GM23338 (cell line): ENCODE results near the gene ATG7. TPM values are rescaled to one million over a fixed set of nuclear protein-coding genes. Genes with fewer than 3 reads are reported as not detected.
"Not testable (repeated sequence)": the region's sequence is repeated elsewhere in the genome, so short reads cannot be mapped to it uniquely, and the experiment has no call there.

ENCODE experiments used
- ATAC-seq: fragments of 200-7000 bp; cut with Tn5 transposase; 3 replicates; pipeline ENCODE4 v1.9.1; 2020
- DNase-seq: peaks from one replicate; pipeline ENCODE4 v3.0.0-alpha.2; 2015; ENCODE audit warnings: low spot score
- H2AFZ ChIP-seq: fragments of 200-600 bp; sonication (generic); 2 replicates; pipeline ENCODE4 v1.8.0; 2016; ENCODE audit warnings: antibody characterized with exemption, mild to moderate bottlenecking, moderate library complexity
- H3F3A ChIP-seq: fragments of 200-600 bp; sonication (generic); replicated peaks from 2 replicates; pipeline ENCODE4 v1.8.0; 2017; ENCODE audit warnings: antibody characterized with exemption, mixed run types, low read depth
- H3K27ac ChIP-seq: fragments of 200-600 bp; sonication (generic); 2 replicates; pipeline ENCODE4 v1.6.1; 2016; ENCODE audit warnings: low read depth
- H3K27me3 ChIP-seq: fragments of 200-600 bp; sonication (generic); 2 replicates; pipeline ENCODE4 v1.8.0; 2016; ENCODE audit warnings: mild to moderate bottlenecking, mixed run types, moderate library complexity; ENCODE audit not compliant: insufficient read depth
- H3K36me3 ChIP-seq: fragments of 200-600 bp; sonication (generic); 2 replicates; pipeline ENCODE4 v1.8.0; 2016; ENCODE audit warnings: mild to moderate bottlenecking; ENCODE audit not compliant: insufficient read depth
- H3K4me1 ChIP-seq: fragments of 200-600 bp; sonication (generic); 2 replicates; pipeline ENCODE4 v1.8.0; 2016; ENCODE audit warnings: mild to moderate bottlenecking, moderate library complexity; ENCODE audit not compliant: insufficient read depth
- H3K4me2 ChIP-seq: fragments of 200-600 bp; sonication (generic); 2 replicates; pipeline ENCODE4 v1.7.1; 2017; ENCODE audit warnings: mixed run types
- H3K4me3 ChIP-seq: fragments of 200-600 bp; sonication (generic); 2 replicates; pipeline ENCODE4 v1.6.1; 2016; ENCODE audit warnings: mixed run types
- H3K79me2 ChIP-seq: fragments of 200-600 bp; sonication (generic); replicated peaks from 2 replicates; pipeline ENCODE4 v1.8.0; 2017; ENCODE audit warnings: mild to moderate bottlenecking; ENCODE audit not compliant: insufficient read depth
- H3K9me2 ChIP-seq: fragments of 200-600 bp; sonication (generic); 2 replicates; pipeline ENCODE4 v1.8.0; 2017; ENCODE audit not compliant: insufficient read depth
- H4K20me1 ChIP-seq: fragments of 200-600 bp; sonication (generic); replicated peaks from 2 replicates; pipeline ENCODE4 v1.8.0; 2017; ENCODE audit warnings: mild to moderate bottlenecking; ENCODE audit not compliant: insufficient read depth
- H3K27ac Mint-ChIP-seq: 2 replicates; pipeline ENCODE4 v1.8.0; 2020; ENCODE audit warnings: inconsistent platforms, mild to moderate bottlenecking, moderate library complexity, mixed read lengths
- H3K27me3 Mint-ChIP-seq: 3 replicates; pipeline ENCODE4 v1.8.0; 2022; ENCODE audit warnings: low read depth, mild to moderate bottlenecking, moderate library complexity, mixed read lengths, inconsistent platforms; ENCODE audit not compliant: insufficient read depth, poor library complexity
- H3K36me3 Mint-ChIP-seq: 3 replicates; pipeline ENCODE4 v1.8.0; 2021; ENCODE audit warnings: low read depth, mild to moderate bottlenecking, inconsistent platforms, moderate library complexity, mixed read lengths
- H3K4me1 Mint-ChIP-seq: 3 replicates; pipeline ENCODE4 v1.8.0; 2020; ENCODE audit warnings: mild to moderate bottlenecking, inconsistent platforms, mixed read lengths
- H3K4me3 Mint-ChIP-seq: 3 replicates; pipeline ENCODE4 v1.8.0; 2021; ENCODE audit warnings: moderate library complexity, mild to moderate bottlenecking, inconsistent platforms, mixed read lengths
- H3K9me3 Mint-ChIP-seq: 3 replicates; pipeline ENCODE4 v1.8.0; 2020; ENCODE audit warnings: moderate library complexity, mild to moderate bottlenecking, inconsistent platforms, mixed read lengths
- CREB1 ChIP-seq: fragments of 250-450 bp; sonication (Bioruptor Pico); IDR thresholded peaks from 2 replicates; pipeline ENCODE4 v1.5.0; 2020; ENCODE audit warnings: low read depth, mild to moderate bottlenecking, moderate library complexity
- NANOG ChIP-seq: IDR thresholded peaks from 2 replicates; pipeline ENCODE4 v1.6.1; 2016; ENCODE audit warnings: antibody characterized with exemption, borderline replicate concordance
- STAT1 ChIP-seq: IDR thresholded peaks from one replicate; pipeline ENCODE4 v1.6.1; 2016; ENCODE audit warnings: antibody characterized with exemption; ENCODE audit not compliant: unreplicated experiment
- ZNF331 ChIP-seq: fragments of 250-450 bp; sonication (Bioruptor Pico); IDR thresholded peaks from 2 replicates; pipeline ENCODE4 v1.5.0; 2020; ENCODE audit warnings: low read depth, mild to moderate bottlenecking, moderate library complexity
- polyA plus RNA-seq: library from polyadenylated mRNA; unstranded; fragments of >200 nt; fragmentation: Nextera tagmentation; extraction: Ambion mirVana; gene quantifications from 2 replicates; pipeline ENCODE4 v1.2.1, GENCODE V29; 2016
- total RNA-seq: library from RNA; depleted of rRNA; stranded (reverse); fragments of >200 nt; shearing (Covaris generic); gene quantifications from 2 replicates; pipeline ENCODE4 v1.2.3, GENCODE V29; 2014
- TF ChIP-seq, protein P1 (sequence below): IDR thresholded peaks from 2 replicates; pipeline ENCODE4 v1.6.1; 2016; ENCODE audit warnings: antibody characterized with exemption
- TF ChIP-seq, protein P2 (sequence below), 2 experiments: fragments of 200-600 bp in 1 of 2; sonication (generic) in 1 of 2; conservative IDR thresholded peaks; 2 replicates each; pipeline versions ENCODE4 v1.5.1 to v1.6.1; 2016 to 2017; ENCODE audit warnings: antibody characterized with exemption in 2 of 2, low read depth in 2 of 2, mild to moderate bottlenecking in 2 of 2, moderate library complexity in 1 of 2

The ATG7 gene
- total and polyA plus RNA-seq, 2 experiments from 2014 or later = 16.2 to 36.7 TPM

DNA sequence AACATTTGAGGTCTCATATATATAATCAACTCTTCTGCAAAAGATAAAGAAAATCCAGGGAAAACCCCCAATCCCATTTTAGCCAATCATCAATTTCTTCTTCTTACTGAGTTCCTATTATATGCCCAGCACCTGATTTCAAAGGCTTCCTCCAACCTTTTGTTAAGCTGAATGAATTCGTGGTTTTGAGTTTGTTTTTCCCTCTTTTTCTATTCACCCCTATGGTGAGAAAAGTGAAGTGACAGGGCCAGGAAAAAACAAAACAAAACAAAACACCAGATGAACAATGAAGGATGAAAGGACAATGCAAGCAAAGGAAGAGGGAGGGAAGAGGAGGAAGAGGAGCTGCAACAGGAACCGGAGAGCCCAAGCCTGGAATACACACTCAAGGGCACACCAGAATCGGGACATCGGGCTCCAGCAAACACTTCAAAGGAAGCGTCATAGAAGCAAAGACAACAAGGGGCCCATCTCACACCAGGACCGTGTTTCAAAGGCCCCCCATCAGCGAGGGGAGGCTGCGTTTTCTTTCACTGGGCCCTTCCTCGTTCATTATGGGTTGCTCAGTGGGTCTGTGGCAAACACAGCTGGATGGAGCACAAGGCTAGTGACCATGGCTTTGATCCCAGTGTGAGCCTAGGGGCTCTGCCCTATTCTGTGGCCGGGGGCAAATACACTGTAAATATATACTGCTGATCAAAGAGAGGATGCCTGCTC is 321.3 kb downstream of the ATG7 start:
- H3K9me3 Mint-ChIP-seq = peaks cover 10% of the 10 kb centered on the region; the same call in 2 of the 3 replicates
- H3K4me3 ChIP-seq = no peak overlapping the region
- peaks cover 34% of the 10 kb centered on the region for H3K36me3 Mint-ChIP-seq
- peak overlapping the region; percentile 65 for H3K4me2 ChIP-seq
- H3K4me1 ChIP-seq = peaks cover 44% of the 10 kb centered on the region
- peaks cover 57% of the 10 kb centered on the region for H3K4me1 Mint-ChIP-seq
- no peak overlapping the region for H2AFZ ChIP-seq
- no peaks in the 10 kb centered on the region for H3F3A ChIP-seq
- DNase-seq (no peak), ATAC-seq (peak; percentile 19)
- H4K20me1 ChIP-seq = peaks cover 22% of the 10 kb centered on the region; the same call in 1 of the 2 replicates
- H3K27ac Mint-ChIP-seq = no peak overlapping the region; the same call in 1 of the 2 replicates
- no peaks in the 10 kb centered on the region for H3K9me2 ChIP-seq
- no peaks in the 10 kb centered on the region for H3K27me3 ChIP-seq
- H3K79me2 ChIP-seq = peaks cover 89% of the 10 kb centered on the region
- TF ChIP-seq ZNF331 (CRISPR knock-in tag) (no peak), STAT1 (no peak), NANOG (no peak), CREB1 (CRISPR knock-in tag) (no peak)
- TF ChIP-seq, protein P1, sequence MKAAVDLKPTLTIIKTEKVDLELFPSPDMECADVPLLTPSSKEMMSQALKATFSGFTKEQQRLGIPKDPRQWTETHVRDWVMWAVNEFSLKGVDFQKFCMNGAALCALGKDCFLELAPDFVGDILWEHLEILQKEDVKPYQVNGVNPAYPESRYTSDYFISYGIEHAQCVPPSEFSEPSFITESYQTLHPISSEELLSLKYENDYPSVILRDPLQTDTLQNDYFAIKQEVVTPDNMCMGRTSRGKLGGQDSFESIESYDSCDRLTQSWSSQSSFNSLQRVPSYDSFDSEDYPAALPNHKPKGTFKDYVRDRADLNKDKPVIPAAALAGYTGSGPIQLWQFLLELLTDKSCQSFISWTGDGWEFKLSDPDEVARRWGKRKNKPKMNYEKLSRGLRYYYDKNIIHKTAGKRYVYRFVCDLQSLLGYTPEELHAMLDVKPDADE = no peak
- H3K27me3 Mint-ChIP-seq = peaks cover 7% of the 10 kb centered on the region
- no peaks in the 10 kb centered on the region for H3K36me3 ChIP-seq
- 0 out of 2 replicates have a peak overlapping the region, but pooled peaks have one; percentile 33 for H3K27ac ChIP-seq
- peak overlapping the region; percentile 1; the same call in 1 of the 3 replicates for H3K4me3 Mint-ChIP-seq

DNA sequence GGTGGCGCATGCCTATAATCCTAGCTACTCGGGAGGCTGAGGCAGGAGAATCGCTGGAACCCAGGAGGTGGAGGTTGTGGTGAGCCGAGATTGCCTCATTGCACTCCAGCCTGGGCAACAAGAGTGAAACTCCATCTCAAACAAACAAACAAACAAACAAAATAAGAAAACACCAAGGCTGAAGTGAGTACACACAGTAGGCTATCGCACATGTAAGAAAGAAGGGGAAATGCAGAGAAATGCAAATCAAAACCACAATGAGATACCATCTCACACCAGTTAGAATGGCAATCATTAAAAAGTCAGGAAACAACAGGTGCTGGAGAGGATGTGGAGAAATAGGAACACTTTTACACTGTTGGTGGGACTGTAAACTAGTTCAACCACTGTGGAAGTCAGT is 322.8 kb downstream of the ATG7 start:
- Mint-ChIP-seq H3K4me1 (peaks cover 50% of the 10 kb centered on the region), H3K36me3 (peaks cover 43% of the 10 kb centered on the region)
- not testable (repeated sequence) for H3K27ac ChIP-seq, H3K27ac Mint-ChIP-seq, H3F3A ChIP-seq, H2AFZ ChIP-seq, H3K27me3 ChIP-seq, H3K4me3 ChIP-seq, H3K9me2 ChIP-seq, H3K27me3 Mint-ChIP-seq, ATAC-seq, H3K36me3 ChIP-seq, DNase-seq, H3K4me3 Mint-ChIP-seq, H3K4me2 ChIP-seq, H3K9me3 Mint-ChIP-seq
- Histone ChIP-seq H3K79me2 (peaks cover 87% of the 10 kb centered on the region), H4K20me1 (peaks cover 22% of the 10 kb centered on the region; the same call in 1 of the 2 replicates), H3K4me1 (peaks cover 44% of the 10 kb centered on the region)

DNA sequence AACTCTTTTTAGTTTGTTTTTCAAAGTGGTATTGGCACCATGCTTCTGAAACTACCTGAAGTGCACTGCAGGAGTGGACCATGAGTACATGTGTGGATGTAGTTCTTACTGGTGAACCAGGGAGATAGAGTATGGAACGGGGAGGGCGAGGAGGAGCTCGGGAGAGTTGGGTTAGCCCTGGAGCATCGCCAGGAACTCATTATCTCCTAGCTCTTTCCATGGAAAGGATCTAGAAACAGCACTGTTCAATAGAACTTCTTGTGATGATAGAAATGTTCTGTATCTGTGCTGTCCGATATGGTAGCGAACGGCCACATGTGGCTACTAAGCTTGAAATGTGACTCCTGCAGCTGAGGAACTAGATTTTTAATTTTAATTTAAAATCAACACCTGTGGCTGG is 324.2 kb downstream of the ATG7 start:
- no peak overlapping the region for H2AFZ ChIP-seq
- no peak for DNase-seq
- H3K79me2 ChIP-seq = peaks cover 77% of the 10 kb centered on the region
- H3K4me1 ChIP-seq = peaks cover 46% of the 10 kb centered on the region
- no peak overlapping the region for H3K27ac ChIP-seq
- no peak overlapping the region for H3K27ac Mint-ChIP-seq
- no peaks in the 10 kb centered on the region for H3F3A ChIP-seq
- peaks cover 9% of the 10 kb centered on the region for H3K27me3 Mint-ChIP-seq
- peaks cover 50% of the 10 kb centered on the region for H3K4me1 Mint-ChIP-seq
- H3K4me3 Mint-ChIP-seq = no peak overlapping the region
- no peak overlapping the region for H3K4me2 ChIP-seq
- no peaks in the 10 kb centered on the region for H3K27me3 ChIP-seq
- no peaks in the 10 kb centered on the region; the same call in 1 of the 2 replicates for H3K36me3 ChIP-seq
- H3K36me3 Mint-ChIP-seq = peaks cover 56% of the 10 kb centered on the region
- no peak overlapping the region for H3K4me3 ChIP-seq
- ATAC-seq = no peak
- TF ChIP-seq CREB1 (CRISPR knock-in tag) = no peak
- TF ChIP-seq, protein P2, sequence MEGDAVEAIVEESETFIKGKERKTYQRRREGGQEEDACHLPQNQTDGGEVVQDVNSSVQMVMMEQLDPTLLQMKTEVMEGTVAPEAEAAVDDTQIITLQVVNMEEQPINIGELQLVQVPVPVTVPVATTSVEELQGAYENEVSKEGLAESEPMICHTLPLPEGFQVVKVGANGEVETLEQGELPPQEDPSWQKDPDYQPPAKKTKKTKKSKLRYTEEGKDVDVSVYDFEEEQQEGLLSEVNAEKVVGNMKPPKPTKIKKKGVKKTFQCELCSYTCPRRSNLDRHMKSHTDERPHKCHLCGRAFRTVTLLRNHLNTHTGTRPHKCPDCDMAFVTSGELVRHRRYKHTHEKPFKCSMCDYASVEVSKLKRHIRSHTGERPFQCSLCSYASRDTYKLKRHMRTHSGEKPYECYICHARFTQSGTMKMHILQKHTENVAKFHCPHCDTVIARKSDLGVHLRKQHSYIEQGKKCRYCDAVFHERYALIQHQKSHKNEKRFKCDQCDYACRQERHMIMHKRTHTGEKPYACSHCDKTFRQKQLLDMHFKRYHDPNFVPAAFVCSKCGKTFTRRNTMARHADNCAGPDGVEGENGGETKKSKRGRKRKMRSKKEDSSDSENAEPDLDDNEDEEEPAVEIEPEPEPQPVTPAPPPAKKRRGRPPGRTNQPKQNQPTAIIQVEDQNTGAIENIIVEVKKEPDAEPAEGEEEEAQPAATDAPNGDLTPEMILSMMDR (conservative IDR thresholded peaks at IDR 0.05; ENCODE audit: low read depth in 2 of 2) = no peak
- peaks cover 10% of the 10 kb centered on the region; the same call in 2 of the 3 replicates for H3K9me3 Mint-ChIP-seq
- peaks cover 21% of the 10 kb centered on the region; the same call in 1 of the 2 replicates for H4K20me1 ChIP-seq
- no peaks in the 10 kb centered on the region for H3K9me2 ChIP-seq
